ENCODE results near the gene KCNMB1.

The KCNMB1 gene

DNA sequence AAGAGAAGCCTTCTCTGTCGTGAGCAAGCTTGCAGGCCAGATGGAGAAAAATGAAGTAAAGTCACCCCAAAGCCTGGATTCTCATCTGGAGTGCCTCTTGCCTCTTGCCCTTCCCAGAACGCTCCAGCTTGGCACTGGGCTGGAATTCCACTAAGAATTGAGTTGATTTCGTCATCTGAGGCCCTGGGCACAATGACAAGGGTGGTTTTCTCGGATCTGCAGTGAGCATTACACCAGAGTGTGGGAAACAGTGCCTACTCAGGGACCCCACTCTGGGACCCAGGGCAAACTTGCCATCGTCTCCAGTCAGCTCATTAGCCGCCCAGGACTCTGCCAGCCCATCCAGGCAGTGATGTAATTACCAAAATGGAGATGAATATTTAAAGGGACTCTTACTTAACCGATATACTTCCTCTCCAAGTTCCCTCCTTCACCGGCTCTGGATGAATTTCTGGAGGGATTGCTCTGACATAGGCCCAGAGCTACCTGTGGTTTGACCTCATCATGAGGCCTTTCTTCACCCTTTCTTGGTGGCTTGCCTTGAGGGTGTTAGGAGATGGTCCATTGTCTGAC lies 46.9 kb downstream of the KCNMB1 start:
- H3K4me2 ChIP-seq (ENCODE audit: low read depth, low read length, poor library complexity, severe bottlenecking), result no peak overlapping the region
- no peak overlapping the region for H3K9ac ChIP-seq (ENCODE audit: low read depth, low read length, poor library complexity, severe bottlenecking)
- peaks cover 15% of the 10 kb centered on the region for H3K4me1 ChIP-seq (ENCODE audit: insufficient read depth, low read length, poor library complexity, severe bottlenecking)
- no peaks in the 10 kb centered on the region for H3K9me2 ChIP-seq (replicated peaks; ENCODE audit: low read depth, low read length)
- H3K79me2 ChIP-seq (ENCODE audit: insufficient read depth, low read length), result peaks cover 9% of the 10 kb centered on the region; the same call in 1 of the 2 replicates
- no peak overlapping the region for H3K4me3 ChIP-seq (ENCODE audit: low read length, poor library complexity, severe bottlenecking)
- no peaks in the 10 kb centered on the region for H3K27me3 ChIP-seq (ENCODE audit: insufficient read depth, low read length, poor library complexity, severe bottlenecking)
- no peaks in the 10 kb centered on the region for H4K20me1 ChIP-seq (ENCODE audit: insufficient read depth, low read length, poor library complexity, severe bottlenecking)
- no peak overlapping the region for H2AFZ ChIP-seq (ENCODE audit: low read length)
- H3K36me3 ChIP-seq (ENCODE audit: insufficient read depth, low read length), result no peaks in the 10 kb centered on the region
- H3K9me3 ChIP-seq (ENCODE audit: insufficient read depth, low read depth, low read length), result no peaks in the 10 kb centered on the region
- H3F3A ChIP-seq (ENCODE audit: low read depth), result no peaks in the 10 kb centered on the region
- TF ChIP-seq EZH2phosphoT487 (IDR thresholded peaks at IDR 0.05; ENCODE audit: borderline replicate concordance), result no peak
- TF ChIP-seq, protein P1, sequence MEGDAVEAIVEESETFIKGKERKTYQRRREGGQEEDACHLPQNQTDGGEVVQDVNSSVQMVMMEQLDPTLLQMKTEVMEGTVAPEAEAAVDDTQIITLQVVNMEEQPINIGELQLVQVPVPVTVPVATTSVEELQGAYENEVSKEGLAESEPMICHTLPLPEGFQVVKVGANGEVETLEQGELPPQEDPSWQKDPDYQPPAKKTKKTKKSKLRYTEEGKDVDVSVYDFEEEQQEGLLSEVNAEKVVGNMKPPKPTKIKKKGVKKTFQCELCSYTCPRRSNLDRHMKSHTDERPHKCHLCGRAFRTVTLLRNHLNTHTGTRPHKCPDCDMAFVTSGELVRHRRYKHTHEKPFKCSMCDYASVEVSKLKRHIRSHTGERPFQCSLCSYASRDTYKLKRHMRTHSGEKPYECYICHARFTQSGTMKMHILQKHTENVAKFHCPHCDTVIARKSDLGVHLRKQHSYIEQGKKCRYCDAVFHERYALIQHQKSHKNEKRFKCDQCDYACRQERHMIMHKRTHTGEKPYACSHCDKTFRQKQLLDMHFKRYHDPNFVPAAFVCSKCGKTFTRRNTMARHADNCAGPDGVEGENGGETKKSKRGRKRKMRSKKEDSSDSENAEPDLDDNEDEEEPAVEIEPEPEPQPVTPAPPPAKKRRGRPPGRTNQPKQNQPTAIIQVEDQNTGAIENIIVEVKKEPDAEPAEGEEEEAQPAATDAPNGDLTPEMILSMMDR (conservative IDR thresholded peaks at IDR 0.05; ENCODE audit: low read length), result no peak

- Histone ChIP-seq H3K79me2 (ENCODE audit: insufficient read depth, low read length) (peaks cover 14% of the 10 kb centered on the region; the same call in 1 of the 2 replicates), H3F3A (ENCODE audit: low read depth) (no peaks in the 10 kb centered on the region), H3K4me1 (ENCODE audit: insufficient read depth, low read length, poor library complexity, severe bottlenecking) (peaks cover 22% of the 10 kb centered on the region), H3K27me3 (ENCODE audit: insufficient read depth, low read length, poor library complexity, severe bottlenecking) (no peaks in the 10 kb centered on the region), H3K36me3 (ENCODE audit: insufficient read depth, low read length) (no peaks in the 10 kb centered on the region), H3K9me2 (replicated peaks; ENCODE audit: low read depth, low read length) (no peaks in the 10 kb centered on the region), H3K9me3 (ENCODE audit: insufficient read depth, low read depth, low read length) (no peaks in the 10 kb centered on the region), H4K20me1 (ENCODE audit: insufficient read depth, low read length, poor library complexity, severe bottlenecking) (no peaks in the 10 kb centered on the region), H3K4me3 (ENCODE audit: low read length, poor library complexity, severe bottlenecking) (no peak overlapping the region), H2AFZ (ENCODE audit: low read length) (no peak overlapping the region), H3K9ac (ENCODE audit: low read depth, low read length, poor library complexity, severe bottlenecking) (no peak overlapping the region), H3K4me2 (ENCODE audit: low read depth, low read length, poor library complexity, severe bottlenecking) (no peak overlapping the region)
- TF ChIP-seq, protein P1 (conservative IDR thresholded peaks at IDR 0.05; ENCODE audit: low read length), result no peak
- TF ChIP-seq EZH2phosphoT487 (IDR thresholded peaks at IDR 0.05; ENCODE audit: borderline replicate concordance), result no peak
Observed at GRCh38 chr5:170341545-170341944, 47.6 kb downstream of the KCNMB1 start.

DNA sequence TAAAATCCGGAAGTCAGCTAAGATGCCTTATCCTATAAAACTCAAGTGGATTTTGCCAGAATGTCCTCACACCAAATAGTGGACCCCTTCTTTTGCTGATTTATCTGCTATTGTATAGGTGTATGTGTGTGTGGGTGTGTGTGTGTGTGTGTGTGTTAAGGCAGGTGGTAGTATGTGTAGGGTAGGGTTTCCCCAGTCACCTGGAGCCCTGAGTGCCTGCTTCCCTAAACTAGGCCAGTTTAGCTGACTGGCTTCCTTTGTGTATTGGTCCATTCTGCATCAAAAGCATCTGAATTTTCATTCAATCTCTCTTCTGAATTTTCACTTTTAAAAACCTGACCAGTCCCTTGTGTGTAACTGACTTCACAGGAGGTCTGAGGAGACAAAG lies 49.4 kb downstream of the KCNMB1 start:
- no peak overlapping the region for H2AFZ ChIP-seq (ENCODE audit: low read length)
- no peaks in the 10 kb centered on the region for H3K9me3 ChIP-seq (ENCODE audit: insufficient read depth, low read depth, low read length)
- no peak overlapping the region for H3K4me3 ChIP-seq (ENCODE audit: low read length, poor library complexity, severe bottlenecking)
- H3F3A ChIP-seq (ENCODE audit: low read depth), result no peaks in the 10 kb centered on the region
- H3K27me3 ChIP-seq (ENCODE audit: insufficient read depth, low read length, poor library complexity, severe bottlenecking), result no peaks in the 10 kb centered on the region
- TF ChIP-seq, protein P1 (conservative IDR thresholded peaks at IDR 0.05; ENCODE audit: low read length), result no peak
- TF ChIP-seq EZH2phosphoT487 (IDR thresholded peaks at IDR 0.05; ENCODE audit: borderline replicate concordance), result no peak
- no peak overlapping the region for H3K4me2 ChIP-seq (ENCODE audit: low read depth, low read length, poor library complexity, severe bottlenecking)
- H3K79me2 ChIP-seq (ENCODE audit: insufficient read depth, low read length), result peaks cover 27% of the 10 kb centered on the region
- H3K9me2 ChIP-seq (replicated peaks; ENCODE audit: low read depth, low read length), result no peaks in the 10 kb centered on the region
- H4K20me1 ChIP-seq (ENCODE audit: insufficient read depth, low read length, poor library complexity, severe bottlenecking), result no peaks in the 10 kb centered on the region
- no peak overlapping the region for H3K9ac ChIP-seq (ENCODE audit: low read depth, low read length, poor library complexity, severe bottlenecking)
- peaks cover 37% of the 10 kb centered on the region for H3K4me1 ChIP-seq (ENCODE audit: insufficient read depth, low read length, poor library complexity, severe bottlenecking)
- H3K36me3 ChIP-seq (ENCODE audit: insufficient read depth, low read length), result no peaks in the 10 kb centered on the region

All from Loucy (cell line).